ENCODE measurements around the gene NSMCE1.
A peak's percentile ranks its signal among the peaks of the same experiment; 100 is the strongest.

Gene NSMCE1, protein sequence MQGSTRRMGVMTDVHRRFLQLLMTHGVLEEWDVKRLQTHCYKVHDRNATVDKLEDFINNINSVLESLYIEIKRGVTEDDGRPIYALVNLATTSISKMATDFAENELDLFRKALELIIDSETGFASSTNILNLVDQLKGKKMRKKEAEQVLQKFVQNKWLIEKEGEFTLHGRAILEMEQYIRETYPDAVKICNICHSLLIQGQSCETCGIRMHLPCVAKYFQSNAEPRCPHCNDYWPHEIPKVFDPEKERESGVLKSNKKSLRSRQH

DNA sequence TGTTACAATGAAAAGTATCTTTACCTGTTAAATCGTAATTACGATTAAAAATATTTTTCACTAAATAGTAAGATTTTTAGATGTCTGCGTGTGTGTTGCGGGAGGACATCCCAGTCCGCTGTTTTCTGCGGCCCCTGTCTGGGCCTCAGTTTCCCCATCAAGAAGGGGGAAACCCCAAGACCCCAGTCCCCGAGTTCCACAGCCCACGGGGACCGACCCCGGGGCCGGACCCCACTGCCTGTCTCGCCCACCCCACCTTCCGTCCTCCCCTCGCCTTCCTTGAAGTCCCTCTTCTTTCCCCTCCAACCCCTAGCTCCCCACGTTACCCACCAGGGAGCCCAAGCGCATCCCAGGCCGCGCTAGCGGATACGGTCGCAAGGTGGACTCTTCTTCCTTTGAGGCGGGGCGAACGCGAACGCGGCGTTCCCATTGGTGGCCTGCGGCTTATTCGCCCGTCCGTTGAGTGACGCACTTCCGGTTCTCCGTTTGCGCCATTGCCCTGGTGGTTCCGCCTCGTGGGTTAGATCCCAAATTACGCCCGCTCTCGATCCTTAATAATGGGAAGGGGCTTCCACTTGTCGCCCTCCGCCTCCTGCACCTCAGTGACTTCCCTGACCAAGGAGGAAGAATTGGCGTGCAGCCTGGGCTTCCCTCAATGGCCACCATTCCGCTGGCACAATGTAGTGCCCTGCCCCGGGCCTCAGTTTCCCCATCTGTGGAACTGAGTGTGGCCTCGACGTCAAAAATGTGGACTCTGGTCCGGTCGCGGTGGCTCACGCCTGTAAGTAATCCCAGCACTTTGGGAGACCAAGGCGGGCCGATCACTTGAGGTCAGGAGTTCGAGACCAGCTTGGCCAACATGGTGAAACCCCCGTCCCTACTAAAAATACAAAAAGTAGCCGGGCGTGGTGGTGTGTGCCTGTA, at the start of gene NSMCE1:
Gene NSMCE1, minus strand, starts transcription at position 397 of the 924 bp plus-strand sequence. CDS start 11,202 bp downstream, outside the sequence.
- DNase-seq: peak; percentile 96

DNA sequence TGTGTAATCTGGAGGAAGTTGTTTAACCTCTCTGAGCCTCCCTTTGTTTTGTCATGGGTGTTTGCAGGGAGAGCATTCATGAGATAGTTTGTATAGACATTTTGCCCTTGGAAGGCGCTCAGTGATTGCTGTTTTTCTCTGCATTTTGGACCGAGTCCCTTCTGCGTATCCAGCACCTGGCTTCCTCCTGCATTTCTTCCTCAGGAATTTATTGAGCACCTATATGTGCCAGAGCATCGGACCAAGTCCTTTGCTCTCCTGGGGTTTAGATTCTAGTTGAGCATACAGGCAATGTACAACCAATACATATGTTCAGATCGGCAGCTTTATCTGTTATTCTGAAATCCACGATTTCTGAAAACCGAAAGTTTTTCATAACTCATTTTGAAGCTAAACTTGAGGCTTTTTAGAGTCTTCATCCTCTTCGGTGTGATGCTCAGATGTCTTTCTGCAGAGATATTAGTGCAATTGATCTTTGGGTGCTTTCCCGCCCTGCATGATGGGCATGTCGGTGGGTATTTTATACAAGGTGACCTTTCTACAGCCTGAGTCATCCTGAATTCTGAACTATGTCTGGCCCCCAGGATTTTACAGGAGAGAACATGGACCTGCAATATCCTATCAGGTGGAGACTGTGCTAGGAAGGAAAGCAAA, 49.3 kb upstream of the NSMCE1 start:
- DNase-seq: no peak

DNA sequence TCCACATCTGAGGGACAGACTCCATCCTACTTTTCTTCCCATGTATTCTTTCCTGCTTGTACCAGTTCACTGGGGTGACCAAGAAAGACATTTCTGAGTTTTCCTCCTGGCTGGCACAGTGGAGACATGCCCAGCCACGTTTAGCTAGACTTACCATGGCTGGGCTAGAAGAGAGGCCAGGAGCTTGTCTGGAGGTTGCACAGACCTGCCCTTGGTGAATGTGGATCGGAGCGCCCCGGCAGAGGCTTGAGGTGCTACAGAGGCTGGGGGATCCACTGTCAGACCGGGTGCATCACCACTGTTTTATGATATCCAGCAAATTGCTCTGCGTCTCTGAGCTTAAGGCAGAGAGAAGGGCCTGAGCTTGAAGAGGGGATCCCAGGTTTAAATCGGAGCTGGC, 48.7 kb upstream of the NSMCE1 start:
- no peak for DNase-seq

DNA sequence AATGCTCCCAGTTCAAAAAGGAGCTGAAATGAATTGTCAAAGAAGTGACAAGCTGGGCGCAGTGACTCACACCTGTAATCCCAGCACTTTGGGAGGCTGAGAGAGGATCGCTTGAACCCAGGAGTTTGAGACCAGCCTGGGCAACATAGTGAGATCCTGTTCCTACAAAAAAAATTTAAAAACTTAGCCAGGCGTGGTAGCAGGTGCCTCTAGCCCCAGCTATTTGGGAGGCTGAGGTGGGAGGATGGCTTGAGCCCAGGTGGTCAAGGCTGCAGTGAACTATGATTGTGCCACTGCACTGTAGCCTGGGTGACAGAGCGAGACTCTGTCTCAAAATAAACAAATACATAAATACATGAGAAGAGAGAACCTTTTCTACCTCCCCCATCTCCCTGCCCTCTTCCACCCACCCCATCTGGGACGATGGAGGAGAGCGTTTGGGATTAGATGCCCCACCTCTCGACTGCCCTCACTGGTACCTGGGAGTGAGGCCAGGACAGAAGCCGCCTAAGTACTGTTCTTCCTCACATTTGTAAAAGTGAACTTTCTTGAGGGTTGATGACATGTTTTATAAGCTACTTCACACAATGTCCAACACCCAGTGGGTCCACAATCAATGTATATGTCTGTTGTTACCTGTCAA, 47.6 kb upstream of the NSMCE1 start:
- DNase-seq: no peak

DNA sequence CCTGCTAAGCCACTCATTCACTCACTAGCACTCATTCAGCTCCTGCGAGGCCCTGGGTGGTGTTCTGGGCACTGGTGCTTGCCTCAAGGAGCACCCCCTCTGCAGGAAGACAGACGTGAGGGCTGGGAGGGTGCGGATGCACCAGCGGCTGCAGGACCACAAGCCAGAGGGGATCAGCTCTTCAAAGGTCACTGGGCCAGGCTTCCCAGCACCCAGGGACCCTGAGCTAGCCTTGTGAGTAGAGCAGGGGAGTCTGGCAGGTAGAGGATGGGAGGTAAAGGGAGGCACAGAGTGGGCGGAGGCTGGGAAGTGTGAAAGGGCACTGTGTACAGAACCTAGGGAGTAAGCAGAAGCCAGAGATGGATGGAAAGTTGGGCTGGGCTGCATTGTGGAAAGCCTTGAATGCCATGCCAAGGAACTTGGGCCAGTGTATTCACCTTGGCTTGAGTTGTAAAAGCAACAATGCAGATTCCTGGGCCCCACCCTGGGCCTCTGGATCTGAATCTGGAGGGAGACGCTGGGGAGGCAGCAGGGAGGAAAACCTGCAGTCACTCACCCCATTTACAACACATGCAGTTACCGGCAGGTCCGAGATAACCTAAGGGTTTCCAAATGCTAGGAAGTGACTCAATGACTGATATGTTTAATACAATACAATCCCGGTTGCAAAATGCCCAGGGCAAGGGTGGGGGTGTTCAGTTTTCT, 46.9 kb upstream of the NSMCE1 start:
- no peak for DNase-seq

DNA sequence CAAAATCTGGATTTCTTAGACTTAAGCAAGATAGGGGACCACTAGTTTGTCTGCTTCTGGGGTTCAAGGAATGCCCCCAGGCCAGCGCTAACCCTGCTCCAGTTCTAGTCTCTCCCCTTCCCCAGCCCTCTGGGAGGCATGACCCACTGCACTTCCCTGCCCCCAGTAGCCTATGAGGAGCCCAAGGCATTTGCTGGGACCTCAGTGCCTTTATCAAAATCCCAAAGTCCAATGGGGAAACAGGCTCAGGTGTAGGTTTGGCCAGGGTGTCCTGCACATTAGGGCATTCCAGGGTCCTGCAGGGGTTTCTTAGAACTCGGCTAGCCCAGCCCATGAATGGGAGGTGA, 46.4 kb upstream of the NSMCE1 start:
- no peak for DNase-seq

DNA sequence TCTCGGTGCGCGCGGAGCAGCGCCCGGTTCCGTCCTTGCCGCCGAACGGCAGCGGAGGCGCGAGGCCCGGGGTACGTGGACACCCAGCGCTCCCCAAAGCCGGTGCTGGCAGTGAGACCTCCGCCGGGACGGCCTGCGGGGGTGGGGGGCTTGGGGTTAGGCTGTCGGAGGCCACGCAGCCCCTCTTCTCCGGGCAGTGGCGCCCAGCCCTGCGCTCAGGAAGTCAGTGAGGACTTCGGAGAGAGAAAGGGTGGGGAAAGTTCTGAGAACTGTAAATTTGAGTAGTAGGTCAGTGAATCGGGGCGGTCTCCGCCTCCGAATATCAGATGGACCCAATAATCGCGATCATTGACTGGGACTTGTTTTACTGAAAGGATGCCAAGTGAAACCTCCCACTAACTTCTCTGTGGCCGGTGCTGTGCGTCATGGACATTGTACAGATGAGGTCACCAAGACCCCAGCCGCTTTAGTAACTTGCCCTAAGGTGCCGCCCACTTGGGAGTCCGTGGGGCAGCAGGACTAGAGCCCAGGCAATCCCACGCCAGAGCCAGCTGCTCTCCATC, 45.7 kb upstream of the NSMCE1 start:
- no peak for DNase-seq

DNA sequence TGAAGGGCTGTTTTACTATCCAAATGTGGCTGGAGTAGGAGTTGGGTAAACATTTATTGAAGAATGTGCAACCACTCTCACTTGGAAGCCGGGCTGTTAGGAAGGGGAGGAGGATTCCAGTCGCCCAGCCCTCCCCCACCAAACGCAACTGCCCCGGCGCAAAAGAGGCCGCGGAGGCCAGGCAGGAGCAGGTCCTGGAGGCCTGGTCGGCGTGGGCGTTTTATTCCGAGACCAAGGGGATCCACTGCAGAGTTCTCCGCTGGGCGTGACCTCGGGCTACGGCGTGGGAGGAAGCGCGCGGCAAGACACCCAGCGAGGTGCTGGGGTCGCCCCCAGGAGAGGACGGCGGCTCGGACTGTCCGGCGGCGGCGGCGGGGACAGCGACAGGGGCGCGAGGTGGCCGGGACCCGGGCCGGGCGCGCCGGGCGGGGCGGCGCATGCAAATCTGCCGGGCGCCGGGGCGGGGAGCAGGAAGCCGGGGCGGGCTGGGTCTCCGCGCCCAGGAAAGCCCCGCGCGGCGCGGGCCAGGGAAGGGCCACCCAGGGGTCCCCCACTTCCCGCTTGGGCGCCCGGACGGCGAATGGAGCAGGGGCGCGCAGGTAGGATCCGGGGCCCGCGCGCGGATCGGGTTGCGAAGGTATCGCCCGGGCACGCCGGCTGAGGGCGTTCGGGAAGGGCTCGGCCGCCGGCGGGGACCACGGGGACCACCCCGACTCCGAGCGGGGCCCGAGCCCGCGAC, 45.0 kb upstream of the NSMCE1 start, which contains the start of gene IL4R:
Gene IL4R, plus strand, starts transcription at position 553 of the 739 bp plus-strand sequence. CDS start 26,230 bp downstream, outside the sequence.
- DNase-seq: no peak

DNA sequence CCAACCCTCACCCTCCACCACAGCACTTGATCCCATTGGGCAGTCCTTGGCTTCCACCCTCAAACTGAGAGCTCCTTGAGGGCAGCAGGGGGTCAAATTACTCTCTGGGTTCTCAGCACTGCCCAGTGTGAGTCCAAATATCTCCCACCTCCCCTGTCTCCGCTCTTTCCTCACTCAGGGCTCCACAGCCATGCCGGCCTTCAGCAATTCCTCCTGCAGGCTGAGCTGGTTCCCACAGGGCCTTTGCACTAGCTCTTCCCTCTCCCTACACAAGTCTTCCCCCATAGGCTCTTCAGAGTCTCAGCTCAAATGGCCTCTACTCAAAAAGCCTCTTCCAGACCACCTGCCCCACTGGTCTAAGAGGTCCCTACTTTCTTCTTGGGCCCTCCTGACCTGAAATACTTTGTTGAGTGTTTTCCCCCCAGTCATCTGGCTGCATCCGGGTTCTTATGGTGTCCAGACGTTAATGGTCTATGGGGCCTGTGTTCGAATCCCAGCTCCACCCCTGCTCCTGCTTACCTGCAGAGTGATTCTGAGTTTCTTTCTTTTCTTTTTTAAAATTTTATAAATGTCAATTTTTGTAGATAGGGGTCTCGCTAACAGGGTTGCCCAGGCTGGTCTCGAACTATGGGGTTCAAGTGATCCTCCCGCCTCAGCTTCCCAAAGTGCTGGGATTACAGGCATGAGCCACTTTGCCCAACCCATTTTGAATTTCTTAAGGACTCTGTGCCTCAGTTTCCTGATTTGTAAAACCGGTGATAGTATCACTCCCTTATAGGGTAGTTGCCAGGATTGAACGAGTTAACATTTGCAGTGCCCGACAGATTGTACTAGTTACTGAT, 44.2 kb upstream of the NSMCE1 start:
- DNase-seq: no peak

DNA sequence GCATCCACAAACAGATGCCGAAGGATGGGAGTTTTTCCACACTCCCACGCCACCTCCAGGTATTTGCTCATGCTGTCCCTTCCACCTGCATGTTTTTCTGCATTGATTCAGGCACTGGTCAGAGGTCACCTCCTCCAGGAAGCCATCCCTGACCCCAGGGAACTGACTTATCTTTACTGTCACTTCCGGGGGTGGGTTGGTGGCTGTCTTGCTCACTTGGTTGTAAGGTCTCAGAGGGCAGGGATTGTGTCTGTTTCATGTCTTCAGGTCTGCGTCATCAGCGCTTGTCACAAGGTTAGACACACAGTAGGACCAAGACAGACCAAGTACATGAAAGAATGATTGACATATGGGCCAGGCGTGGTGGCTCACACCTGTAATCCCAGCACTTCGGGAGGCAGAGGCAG, 43.3 kb upstream of the NSMCE1 start:
- no peak for DNase-seq

DNA sequence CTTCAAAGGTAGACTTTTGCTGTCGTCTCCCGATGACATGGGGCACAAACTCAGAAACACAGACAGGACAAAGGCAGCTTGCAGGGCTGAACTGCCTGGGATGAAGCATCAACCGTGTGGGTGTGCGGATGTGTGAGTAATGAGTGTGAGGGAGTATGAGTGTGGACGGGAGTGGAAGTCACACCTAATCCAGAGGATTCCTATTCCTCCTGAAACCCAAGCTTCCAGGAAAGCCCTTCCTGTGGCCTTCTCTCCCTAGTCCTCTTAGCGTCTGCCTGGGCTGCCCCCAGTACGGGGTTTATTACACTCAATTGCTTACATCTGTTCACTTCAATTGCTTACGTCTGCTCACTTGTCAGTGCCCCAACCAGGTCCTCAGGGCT, 42.9 kb upstream of the NSMCE1 start:
- DNase-seq: no peak

DNA sequence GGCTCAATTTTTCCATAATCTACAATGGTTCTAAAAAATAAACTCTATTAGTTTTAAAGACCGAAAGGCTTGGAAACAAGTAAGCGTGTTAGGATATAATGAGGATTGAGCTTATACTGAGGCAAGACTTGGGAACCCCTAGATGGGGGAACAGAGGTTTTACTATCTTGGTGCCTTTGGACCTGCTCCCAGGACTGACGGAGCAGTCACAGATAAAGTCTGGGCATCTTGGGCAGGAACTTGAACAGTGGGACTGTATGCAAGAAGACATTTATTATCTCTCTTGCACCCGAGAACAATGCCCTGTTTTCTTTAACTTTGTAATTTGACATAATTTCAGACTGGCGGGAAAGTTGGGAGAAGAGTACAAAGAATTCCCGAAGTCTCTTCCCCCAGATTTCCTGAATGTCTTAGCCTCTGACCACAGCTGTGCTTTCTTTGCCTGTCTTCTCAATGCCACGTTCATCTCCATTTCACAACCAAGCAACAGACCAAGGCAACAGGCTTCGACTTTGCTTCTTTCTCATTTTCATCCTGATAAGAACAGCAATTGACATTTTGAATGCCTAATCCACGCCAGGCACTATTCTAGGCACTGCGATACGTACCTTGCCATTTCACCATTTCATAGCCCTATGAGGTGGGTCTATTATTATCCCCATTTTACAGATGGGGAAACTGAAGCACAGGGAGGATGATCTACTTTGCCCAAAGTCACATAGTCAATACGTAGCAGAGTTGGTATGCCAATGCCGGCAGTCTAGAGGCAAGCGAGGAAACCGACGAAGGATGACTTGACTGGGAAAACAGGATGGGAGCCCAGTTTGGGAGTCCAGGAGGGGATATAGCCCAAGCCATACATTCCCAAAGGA, 42.2 kb upstream of the NSMCE1 start:
- DNase-seq: no peak

DNA sequence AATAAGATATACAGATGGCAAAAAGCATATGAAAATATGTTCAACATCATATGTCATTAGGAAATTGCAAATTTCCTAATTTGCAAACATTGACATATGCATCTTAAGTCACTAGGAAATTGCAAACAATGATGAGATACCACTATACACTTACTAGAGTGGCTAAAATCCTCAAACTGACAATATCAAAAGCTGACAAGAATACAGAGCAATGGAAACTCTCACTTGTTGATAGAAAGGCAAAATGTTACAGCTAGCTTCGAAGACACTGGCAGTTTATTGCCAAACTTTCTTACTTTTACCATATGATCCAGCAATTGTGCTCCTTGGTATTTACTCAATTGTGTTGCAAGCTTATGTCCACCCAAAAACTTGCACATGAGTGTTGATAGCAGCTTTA, 40.2 kb upstream of the NSMCE1 start:
- no peak for DNase-seq

DNA sequence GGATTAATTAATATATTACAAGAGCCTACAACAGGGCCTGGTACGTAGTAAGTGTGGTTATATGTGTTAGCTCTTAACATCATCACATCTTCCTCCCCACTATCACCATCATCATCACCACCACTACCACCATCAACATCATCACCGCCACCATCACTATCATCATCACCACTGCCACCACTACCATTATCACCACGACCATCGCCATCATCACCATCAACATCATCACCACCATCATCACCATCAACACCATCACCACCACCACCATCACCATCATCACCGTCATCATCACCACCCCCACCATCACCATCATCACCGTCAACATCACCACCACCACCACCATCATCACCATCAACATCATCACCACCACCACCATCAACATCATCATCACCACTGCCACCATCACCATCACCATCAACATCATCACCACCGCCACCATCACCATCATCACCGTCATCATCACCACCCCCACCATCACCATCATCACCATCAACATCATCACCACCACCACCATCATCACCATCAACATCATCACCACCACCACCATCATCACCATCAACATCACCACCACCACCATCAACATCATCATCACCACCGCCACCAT, 37.4 kb upstream of the NSMCE1 start:
- no peak for DNase-seq

DNA sequence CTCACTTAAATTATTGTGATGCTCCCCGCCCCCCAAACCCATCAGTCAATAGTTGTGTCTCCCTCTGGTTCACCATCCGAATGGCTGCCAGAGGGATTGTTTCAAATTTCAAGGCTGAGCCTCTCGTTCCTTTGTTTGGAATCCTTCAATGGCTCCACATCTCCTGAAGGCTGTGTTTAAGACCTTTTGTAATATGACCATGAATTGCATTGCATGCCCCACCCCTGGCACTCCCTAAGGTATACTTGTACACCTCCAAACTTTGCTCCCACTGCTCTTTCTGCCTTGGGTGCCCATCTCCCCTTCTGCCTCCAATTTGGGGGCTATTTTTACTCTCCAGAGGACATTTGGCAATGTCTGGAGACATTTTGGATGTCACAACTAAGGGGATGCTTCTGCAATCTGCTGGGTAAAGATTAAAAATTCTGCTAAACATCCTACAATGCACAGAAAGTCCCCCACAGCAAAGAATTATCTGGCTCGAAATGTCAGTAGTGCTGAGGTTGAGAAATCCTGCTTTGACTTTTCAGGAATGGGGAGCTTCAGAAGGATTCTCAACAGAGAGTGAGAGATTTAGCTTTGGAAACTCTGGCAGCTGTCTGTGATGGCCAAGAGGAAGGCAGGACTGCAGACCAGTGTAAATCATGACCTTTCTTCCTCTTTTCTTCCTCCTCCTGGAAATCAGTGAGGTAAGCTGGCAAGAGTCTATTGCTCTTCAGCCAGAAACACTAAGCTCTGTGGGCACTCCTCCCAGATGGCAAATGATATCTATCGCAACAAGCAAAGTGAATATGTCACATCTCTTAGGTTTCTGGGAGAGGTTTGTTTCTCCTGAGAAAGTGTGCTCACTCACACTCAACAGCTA, 36.5 kb upstream of the NSMCE1 start:
- no peak for DNase-seq

DNA sequence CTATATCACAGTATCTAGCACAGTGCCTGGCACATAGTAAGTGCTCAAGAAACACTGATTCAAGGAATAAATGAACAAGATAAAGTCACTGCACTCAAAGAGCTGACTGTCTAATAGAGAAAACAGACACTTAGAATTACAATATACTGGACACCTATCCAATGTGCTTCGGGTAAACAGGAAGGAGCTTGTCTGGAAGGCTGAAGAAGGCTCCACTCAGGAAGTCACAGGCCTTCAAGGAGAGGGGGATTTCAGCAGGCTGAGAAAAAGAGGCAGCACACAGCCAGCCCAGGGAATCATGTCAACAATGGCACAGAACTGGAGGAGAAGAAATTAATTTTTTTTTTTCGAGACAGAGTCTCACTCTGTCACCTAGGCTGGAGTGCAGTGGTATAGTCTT, 35.5 kb upstream of the NSMCE1 start:
- no peak for DNase-seq

DNA sequence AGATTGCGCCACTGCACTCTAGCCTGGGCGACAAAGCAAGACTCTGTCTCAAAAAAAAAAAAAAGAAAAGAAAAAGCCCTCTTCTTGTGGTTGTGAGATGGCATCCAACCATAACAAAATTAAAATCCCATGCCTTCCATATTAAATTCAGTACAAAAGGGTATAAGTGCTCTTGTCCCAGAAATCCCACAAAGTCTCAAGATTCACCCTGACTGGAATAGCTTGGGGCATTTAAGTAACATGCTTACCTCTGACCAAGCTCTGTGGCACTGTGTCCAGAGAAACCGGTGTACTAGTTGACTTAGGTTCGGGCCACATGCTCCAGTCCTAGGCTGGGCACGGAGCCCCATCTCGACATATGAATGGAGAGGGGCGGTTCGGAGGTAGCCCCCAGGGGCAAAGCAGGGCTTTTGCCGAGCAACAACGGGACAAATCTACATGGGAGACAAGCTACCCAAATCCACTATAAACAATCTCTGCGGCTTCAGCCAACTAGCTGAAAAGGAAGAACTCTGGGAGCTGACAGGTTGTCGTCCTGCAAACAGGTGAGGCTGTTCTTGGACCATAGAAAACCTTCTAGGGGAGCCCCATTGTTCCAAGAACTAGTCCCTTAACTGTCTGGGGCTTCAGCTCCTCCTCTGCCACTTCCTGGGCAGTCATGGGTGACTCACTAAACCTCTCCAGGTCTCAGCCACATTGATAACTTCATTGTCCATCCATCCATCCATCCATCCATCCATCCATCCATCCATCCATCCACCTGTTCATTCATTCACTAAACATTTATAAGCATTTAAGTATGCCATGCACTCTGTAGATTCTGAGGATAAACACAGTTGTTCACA, 34.9 kb upstream of the NSMCE1 start:
- no peak for DNase-seq
